Measurements from ENCODE around the gene ANAPC15. TPM values are rescaled to one million over a fixed set of nuclear protein-coding genes. Genes with fewer than 3 reads are reported as not detected.

The ANAPC15 gene
- total and polyA plus RNA-seq, 2 of the 4 experiments (the other 2 are of a cell fraction) = 66.3 to 84.2 TPM

DNA sequence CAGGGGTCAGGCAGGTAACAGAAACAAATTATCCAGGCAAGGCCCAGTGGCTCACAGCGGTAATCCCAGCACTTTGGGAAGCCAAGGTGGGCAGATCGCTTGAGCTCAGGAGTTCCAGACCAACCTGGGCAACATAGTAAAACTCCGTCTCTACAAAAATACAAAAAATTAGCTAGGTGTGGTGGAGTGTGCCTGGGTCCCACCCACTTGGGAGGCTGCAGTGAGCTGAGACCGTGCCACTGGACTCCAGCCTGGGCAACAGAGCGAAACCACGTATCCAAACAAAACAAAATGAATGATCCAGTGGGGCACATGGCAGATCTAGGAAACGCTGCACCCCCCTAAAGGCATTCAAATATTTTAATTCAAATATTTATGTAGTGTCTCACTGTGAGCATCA is 42.0 kb downstream of the ANAPC15 start (continued):
- TF ChIP-seq, protein P1, sequence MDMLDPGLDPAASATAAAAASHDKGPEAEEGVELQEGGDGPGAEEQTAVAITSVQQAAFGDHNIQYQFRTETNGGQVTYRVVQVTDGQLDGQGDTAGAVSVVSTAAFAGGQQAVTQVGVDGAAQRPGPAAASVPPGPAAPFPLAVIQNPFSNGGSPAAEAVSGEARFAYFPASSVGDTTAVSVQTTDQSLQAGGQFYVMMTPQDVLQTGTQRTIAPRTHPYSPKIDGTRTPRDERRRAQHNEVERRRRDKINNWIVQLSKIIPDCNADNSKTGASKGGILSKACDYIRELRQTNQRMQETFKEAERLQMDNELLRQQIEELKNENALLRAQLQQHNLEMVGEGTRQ (IDR thresholded peaks at IDR 0.05; ENCODE audit: low read depth, low read length) = no peak

DNA sequence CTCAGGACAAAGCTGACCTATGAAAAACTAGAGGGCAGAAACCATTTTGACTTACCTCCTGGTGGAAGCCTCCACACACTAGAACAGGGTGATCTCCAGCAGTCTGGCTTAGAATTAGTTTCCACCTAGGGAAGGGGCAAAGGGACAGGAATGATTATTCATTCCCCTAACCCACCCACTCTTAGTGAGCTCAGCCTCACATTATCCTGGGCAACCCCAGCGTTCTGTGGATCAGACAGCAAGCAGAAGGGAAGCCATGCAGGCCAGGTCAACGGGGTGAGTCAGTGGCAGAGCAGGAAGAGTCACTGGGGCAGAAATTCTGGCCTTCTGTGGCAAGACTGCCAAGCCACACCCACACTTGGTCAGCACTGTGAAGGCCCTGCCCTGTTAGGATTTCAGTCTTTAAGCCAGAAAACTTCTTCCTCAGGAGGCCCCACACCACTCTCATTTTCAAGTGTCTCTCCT is 42.7 kb downstream of the ANAPC15 start:
- in situ Hi-C loops (cut with MboI; ENCODE audit: low sequenced_read_pairs) (no loop called here), intact Hi-C loops (cut with micrococcal nuclease) (no loop called here), dilution Hi-C loops (cut with HindIII; ENCODE audit: low sequenced_read_pairs, unreplicated experiment) (no loop called here)
- peak overlapping the region; percentile 26 to 92; a peak in 3 of 4 replicates for H4K8ac ChIP-seq (ENCODE audit: low read depth in 2 of 2, low read length in 2 of 2)
- peak overlapping the region; percentile 50; the same call in 1 of the 2 replicates for H3K23ac ChIP-seq (ENCODE audit: low read depth, low read length)
- no TSS peak for BruUV-seq (replicated peaks)
- no peaks in the 10 kb centered on the region for H3K9me3 ChIP-seq (ENCODE audit: control insufficient read depth, insufficient read depth, low read length)
- WGBS, 2 experiments (ENCODE audit: extremely low coverage in 2 of 2, insufficient read length in 1 of 2) = 0% methylated on average over 1 of the region's 2 CpGs; no CpG with 5 or more reads in 1 of the 2 experiments
- no peak overlapping the region for H3K4me3 ChIP-seq (ENCODE audit: insufficient read depth, low read depth, low read length)
- H2BK120ac ChIP-seq (ENCODE audit: low read depth, low read length) = peak overlapping the region; percentile 75
- peak overlapping the region; percentile 73 for H3K27ac ChIP-seq (ENCODE audit: insufficient read depth, low read length)
- ChIA-PET CTCF (interaction anchor here (2.0 kb wide), 1 partner anchor 45 kb away, joined by 7 read pairs; no protein-coding TSS in a partner anchor), POLR2A (ENCODE audit: unreplicated experiment) (no interaction called here)
- peaks cover 7% of the 10 kb centered on the region; the same call in 1 of the 2 replicates for H4K20me1 ChIP-seq (ENCODE audit: insufficient read depth, low read length)
- no peaks in the 10 kb centered on the region; the same call in 1 of the 2 replicates for H3K36me3 ChIP-seq (ENCODE audit: control insufficient read depth, insufficient read depth, low read length)
- peaks cover 35 to 67% of the 10 kb centered on the region in 2 experiments for H3K79me1 ChIP-seq (ENCODE audit: low read depth in 1 of 2, low read length in 2 of 2)
- H3K4me2 ChIP-seq (ENCODE audit: low read depth, low read length) = peak overlapping the region; percentile 72
- H2AK9ac ChIP-seq (replicated peaks; ENCODE audit: low read depth, low read length, poor library complexity) = peak overlapping the region; percentile 3
- H3K4ac ChIP-seq (ENCODE audit: low read depth, low read length) = peak overlapping the region; percentile 85
- peak overlapping the region; percentile 85 for H4K5ac ChIP-seq (ENCODE audit: low read depth, low read length)
- peak overlapping the region; percentile 78 for H3K18ac ChIP-seq (ENCODE audit: low read depth, low read length)
- H3K56ac ChIP-seq (ENCODE audit: extremely low read depth, insufficient read depth, low read length) = peak overlapping the region; percentile 83
- peak overlapping the region; percentile 45; the same call in 1 of the 2 replicates for H2BK20ac ChIP-seq (ENCODE audit: low read depth, low read length)
- ATAC-seq (ENCODE audit: low read depth) (peak; percentile 86), DNase-seq (peak; percentile 84)
- H2AFZ ChIP-seq (replicated peaks; ENCODE audit: low read length, poor library complexity) = peak overlapping the region; percentile 53
- H2BK5ac ChIP-seq (ENCODE audit: low read depth, low read length, poor library complexity, severe bottlenecking) = peak overlapping the region; percentile 86
- peaks cover 30% of the 10 kb centered on the region for H3K4me1 ChIP-seq (ENCODE audit: control insufficient read depth, insufficient read depth, low read length)
- H3K9ac ChIP-seq (ENCODE audit: low read depth, low read length) = peak overlapping the region; percentile 60
- peak overlapping the region; percentile 79 for H4K91ac ChIP-seq (ENCODE audit: insufficient read depth, low read depth, low read length)
- peak overlapping the region; percentile 91 for H3K14ac ChIP-seq (replicated peaks; ENCODE audit: low read depth, low read length)
- peak overlapping the region; percentile 86 for H2BK15ac ChIP-seq (ENCODE audit: low read depth, low read length)
- no peaks in the 10 kb centered on the region for H3K27me3 ChIP-seq (ENCODE audit: control insufficient read depth, insufficient read depth, low read length)
- H3K9me1 ChIP-seq (ENCODE audit: insufficient read depth, low read length) = peaks cover 21% of the 10 kb centered on the region
- peak overlapping the region; percentile 97 for H2AK5ac ChIP-seq (ENCODE audit: low read depth, low read length)
- TF ChIP-seq MAZ (IDR thresholded peaks at IDR 0.05; ENCODE audit: borderline replicate concordance, low read depth, low read length) (no peak), MAFK (IDR thresholded peaks at IDR 0.05; ENCODE audit: low read depth, low read length) (no peak), BHLHE40 (IDR thresholded peaks at IDR 0.05; ENCODE audit: low read depth, low read length) (no peak), RAD21 (IDR thresholded peaks at IDR 0.05; ENCODE audit: low read length) (no peak), CHD1 (IDR thresholded peaks at IDR 0.05; ENCODE audit: low read depth, low read length) (no peak), CEBPB (IDR thresholded peaks at IDR 0.05; ENCODE audit: low read depth, low read length) (peak; percentile 57; the same call in 1 of the 2 replicates), SMC3 (IDR thresholded peaks at IDR 0.05; ENCODE audit: low read depth, low read length) (no peak), MXI1 (IDR thresholded peaks at IDR 0.05; ENCODE audit: borderline replicate concordance, low read depth, low read length) (no peak), FOS (IDR thresholded peaks at IDR 0.05; ENCODE audit: low read depth, low read length) (peak; percentile 71), RFX5 (IDR thresholded peaks at IDR 0.05; ENCODE audit: low read depth, low read length) (no peak)
- TF ChIP-seq, protein P2, sequence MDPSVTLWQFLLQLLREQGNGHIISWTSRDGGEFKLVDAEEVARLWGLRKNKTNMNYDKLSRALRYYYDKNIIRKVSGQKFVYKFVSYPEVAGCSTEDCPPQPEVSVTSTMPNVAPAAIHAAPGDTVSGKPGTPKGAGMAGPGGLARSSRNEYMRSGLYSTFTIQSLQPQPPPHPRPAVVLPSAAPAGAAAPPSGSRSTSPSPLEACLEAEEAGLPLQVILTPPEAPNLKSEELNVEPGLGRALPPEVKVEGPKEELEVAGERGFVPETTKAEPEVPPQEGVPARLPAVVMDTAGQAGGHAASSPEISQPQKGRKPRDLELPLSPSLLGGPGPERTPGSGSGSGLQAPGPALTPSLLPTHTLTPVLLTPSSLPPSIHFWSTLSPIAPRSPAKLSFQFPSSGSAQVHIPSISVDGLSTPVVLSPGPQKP (IDR thresholded peaks at IDR 0.05; ENCODE audit: borderline replicate concordance, low read depth, low read length) = no peak
- TF ChIP-seq, protein P3, sequence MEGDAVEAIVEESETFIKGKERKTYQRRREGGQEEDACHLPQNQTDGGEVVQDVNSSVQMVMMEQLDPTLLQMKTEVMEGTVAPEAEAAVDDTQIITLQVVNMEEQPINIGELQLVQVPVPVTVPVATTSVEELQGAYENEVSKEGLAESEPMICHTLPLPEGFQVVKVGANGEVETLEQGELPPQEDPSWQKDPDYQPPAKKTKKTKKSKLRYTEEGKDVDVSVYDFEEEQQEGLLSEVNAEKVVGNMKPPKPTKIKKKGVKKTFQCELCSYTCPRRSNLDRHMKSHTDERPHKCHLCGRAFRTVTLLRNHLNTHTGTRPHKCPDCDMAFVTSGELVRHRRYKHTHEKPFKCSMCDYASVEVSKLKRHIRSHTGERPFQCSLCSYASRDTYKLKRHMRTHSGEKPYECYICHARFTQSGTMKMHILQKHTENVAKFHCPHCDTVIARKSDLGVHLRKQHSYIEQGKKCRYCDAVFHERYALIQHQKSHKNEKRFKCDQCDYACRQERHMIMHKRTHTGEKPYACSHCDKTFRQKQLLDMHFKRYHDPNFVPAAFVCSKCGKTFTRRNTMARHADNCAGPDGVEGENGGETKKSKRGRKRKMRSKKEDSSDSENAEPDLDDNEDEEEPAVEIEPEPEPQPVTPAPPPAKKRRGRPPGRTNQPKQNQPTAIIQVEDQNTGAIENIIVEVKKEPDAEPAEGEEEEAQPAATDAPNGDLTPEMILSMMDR (conservative IDR thresholded peaks at IDR 0.05; ENCODE audit: low read depth, low read length) = no peak
